ENCODE data around the gene ERMAP.

Gene ERMAP

DNA sequence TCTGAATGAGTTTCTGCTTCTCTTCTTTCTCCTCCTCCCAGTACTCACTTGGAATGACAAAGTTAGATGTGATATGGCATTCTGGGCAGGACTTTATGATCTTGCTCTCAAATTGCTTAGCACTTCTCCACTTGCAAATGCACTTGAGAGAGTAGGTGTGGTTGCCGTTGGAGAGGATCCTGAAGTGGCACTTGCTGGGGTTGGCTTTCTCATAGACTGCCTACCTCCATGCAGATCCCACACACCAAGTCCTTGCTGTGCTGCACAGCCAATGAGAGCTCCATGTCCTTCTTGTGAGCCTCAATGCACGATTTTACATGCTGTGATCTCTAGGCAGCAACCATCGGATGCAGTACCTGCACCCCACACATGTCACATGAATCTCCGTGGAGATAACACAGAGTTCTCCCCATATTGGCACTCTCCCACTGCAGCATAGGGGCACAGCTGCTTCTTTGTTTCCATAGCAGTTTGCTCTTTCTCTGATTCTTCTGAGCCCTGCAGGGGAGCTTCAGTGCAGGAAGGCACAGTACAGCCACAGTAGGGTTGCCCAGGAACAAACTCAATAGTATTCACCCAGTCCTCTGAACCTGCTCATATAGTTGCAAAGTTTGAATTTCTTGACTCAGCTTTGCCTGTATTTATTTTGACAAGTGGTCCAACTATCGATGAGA, 74.7 kb downstream of the ERMAP start:
- no peaks in the 10 kb centered on the region for H3K27me3 ChIP-seq (ENCODE audit: insufficient read depth, poor library complexity, severe bottlenecking)
- no peak overlapping the region for H3K4me3 ChIP-seq (replicated peaks; ENCODE audit: insufficient read depth, low read length)
- TF ChIP-seq POLR2AphosphoS5 (IDR thresholded peaks at IDR 0.05; ENCODE audit: low read depth) = no peak
- no peak for DNase-seq (ENCODE audit: low read depth in 1 of 2, low spot score in 1 of 2)
- no peak overlapping the region for H3K27ac ChIP-seq (replicated peaks)

Data from HL-60 (cell line).